Ovary (tissue), 3 donors: Measurements from ENCODE around the gene PLSCR1.

ENCODE experiments used
- POLR2A ChIP-seq: fragments of 450-650 bp; IDR thresholded peaks from one replicate; pipeline ENCODE4 v1.6.1; 2017; ENCODE audit warnings: antibody characterized with exemption, mild to moderate bottlenecking, moderate library complexity
- TF ChIP-seq, protein P1 (sequence below), 3 donors: fragments of 450-650 bp in 2 of 3; fragments of 200-600 bp in 1 of 3; IDR thresholded peaks; one replicate each; pipeline versions ENCODE4 v1.5.1 to v1.8.0; 2016 to 2022; ENCODE audit warnings: antibody characterized with exemption in 3 of 3, mild to moderate bottlenecking in 1 of 3
- donor health status: DM: no; HTN: no; CAD: no.

DNA sequence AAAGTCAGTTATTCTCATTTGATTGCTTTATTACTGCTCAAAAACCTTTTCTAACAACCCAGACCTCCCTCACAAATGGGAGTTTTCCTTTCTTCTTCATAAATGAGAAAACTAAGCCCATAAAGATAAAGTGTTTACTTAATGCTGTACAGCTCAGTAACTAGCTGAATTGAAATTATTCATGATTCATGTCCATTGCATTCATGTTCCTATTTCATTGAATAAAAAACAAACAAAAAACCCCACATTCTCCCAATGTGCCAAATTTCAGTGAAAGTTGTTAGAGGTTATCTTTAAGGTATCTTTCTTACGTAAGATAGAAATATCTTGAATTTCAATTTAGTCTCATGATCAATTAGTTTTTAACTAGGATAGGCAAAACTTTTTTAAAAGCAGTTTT lies 77.8 kb downstream of the PLSCR1 start:
- TF ChIP-seq, protein P1, sequence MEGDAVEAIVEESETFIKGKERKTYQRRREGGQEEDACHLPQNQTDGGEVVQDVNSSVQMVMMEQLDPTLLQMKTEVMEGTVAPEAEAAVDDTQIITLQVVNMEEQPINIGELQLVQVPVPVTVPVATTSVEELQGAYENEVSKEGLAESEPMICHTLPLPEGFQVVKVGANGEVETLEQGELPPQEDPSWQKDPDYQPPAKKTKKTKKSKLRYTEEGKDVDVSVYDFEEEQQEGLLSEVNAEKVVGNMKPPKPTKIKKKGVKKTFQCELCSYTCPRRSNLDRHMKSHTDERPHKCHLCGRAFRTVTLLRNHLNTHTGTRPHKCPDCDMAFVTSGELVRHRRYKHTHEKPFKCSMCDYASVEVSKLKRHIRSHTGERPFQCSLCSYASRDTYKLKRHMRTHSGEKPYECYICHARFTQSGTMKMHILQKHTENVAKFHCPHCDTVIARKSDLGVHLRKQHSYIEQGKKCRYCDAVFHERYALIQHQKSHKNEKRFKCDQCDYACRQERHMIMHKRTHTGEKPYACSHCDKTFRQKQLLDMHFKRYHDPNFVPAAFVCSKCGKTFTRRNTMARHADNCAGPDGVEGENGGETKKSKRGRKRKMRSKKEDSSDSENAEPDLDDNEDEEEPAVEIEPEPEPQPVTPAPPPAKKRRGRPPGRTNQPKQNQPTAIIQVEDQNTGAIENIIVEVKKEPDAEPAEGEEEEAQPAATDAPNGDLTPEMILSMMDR (IDR thresholded peaks at IDR 0.05): no peak
- TF ChIP-seq POLR2A: no peak
